GM12878 (cell line): ENCODE results near the gene CLEC16A. TPM values are rescaled to one million over a fixed set of nuclear protein-coding genes. Genes with fewer than 3 reads are reported as not detected.

Experiments used
- ATAC-seq: fragments of 200-7000 bp; cut with Tn5 transposase; 3 replicates; pipeline ENCODE4 v1.9.1; 2020; ENCODE audit warnings: mild to moderate bottlenecking, moderate library complexity
- BruUV-seq: library from RNA; stranded (reverse); fragments of 400-500 nt; replicated peaks from 2 replicates; lab custom pipeline; 2021; lab: Mats Ljungman, UMichigan
- CTCF ChIA-PET: fragments of 300-600 bp; sonication (Branson Sonifier 250); formaldehyde crosslinking; extraction: SDS; loops from one replicate; lab custom pipeline; 2021; ENCODE audit warnings: inconsistent platforms; lab: Yijun Ruan, JAX
- POLR2A ChIA-PET: fragments of 350-600 bp; formaldehyde crosslinking; extraction: SDS; loops from one replicate; lab custom pipeline; 2021; ENCODE audit warnings: inconsistent platforms; lab: Charles Lee
- RAD21 ChIA-PET: fragments of 300-600 bp; sonication (Branson Sonifier 250); formaldehyde crosslinking; loops from one replicate; lab custom pipeline; 2023; ENCODE audit warnings: antibody characterized with exemption; ENCODE audit not compliant: unreplicated experiment; lab: Charles Lee
- SMC1A ChIA-PET: fragments of 300-600 bp; sonication (Branson Sonifier 250); formaldehyde crosslinking; loops from one replicate; lab custom pipeline; 2023; ENCODE audit not compliant: unreplicated experiment, uncharacterized antibody; lab: Charles Lee
- DNase-seq: peaks from one replicate; pipeline ENCODE4 v3.0.0-alpha.2; 2011; ENCODE audit warnings: low read depth, low spot score
- FAIRE-seq: peaks from 3 replicates; lab custom pipeline; 2011; peaks lifted over from hg19 to GRCh38; lab: Jason Lieb, UNC
- H2AFZ ChIP-seq: 2 replicates; pipeline ENCODE4 v1.6.0; 2011; ENCODE audit warnings: low read depth, low read length, control low read depth; ENCODE audit not compliant: control insufficient read depth
- H3K27ac ChIP-seq: 2 replicates; pipeline ENCODE4 v1.5.1; 2011; ENCODE audit warnings: control low read depth; ENCODE audit not compliant: control insufficient read depth, insufficient read depth
- H3K27me3 ChIP-seq, 2 experiments: replicated peaks in 1 of 2; 2 replicates each; pipeline versions ENCODE4 v1.6.0 to v1.6.1; 2011; ENCODE audit warnings: low read length in 1 of 2; ENCODE audit not compliant: control insufficient read depth in 2 of 2, insufficient read depth in 2 of 2
- H3K36me3 ChIP-seq, 2 experiments: 2 replicates each; pipeline ENCODE4 v1.5.1; 2011; ENCODE audit warnings: low read length in 1 of 2; ENCODE audit not compliant: control insufficient read depth in 2 of 2, insufficient read depth in 2 of 2
- H3K4me1 ChIP-seq: 2 replicates; pipeline ENCODE4 v1.6.1; 2011; ENCODE audit warnings: mild to moderate bottlenecking, low read length, moderate library complexity, mixed read lengths; ENCODE audit not compliant: control insufficient read depth, insufficient read depth
- H3K4me2 ChIP-seq: 2 replicates; pipeline ENCODE4 v1.6.0; 2011; ENCODE audit warnings: control low read depth; ENCODE audit not compliant: control insufficient read depth, insufficient read depth
- H3K4me3 ChIP-seq: fragments of 200-600 bp; sonication (generic); 2 replicates; pipeline ENCODE4 v1.5.1; 2016
- H3K79me2 ChIP-seq: 2 replicates; pipeline ENCODE4 v1.6.0; 2011; ENCODE audit warnings: low read length; ENCODE audit not compliant: control insufficient read depth, insufficient read depth
- H3K9ac ChIP-seq: 2 replicates; pipeline ENCODE4 v1.8.0; 2011; ENCODE audit warnings: low read length, control low read depth, mixed read lengths; ENCODE audit not compliant: control insufficient read depth, insufficient read depth
- H3K9me3 ChIP-seq: replicated peaks from 3 replicates; pipeline ENCODE4 v1.5.1; 2011; ENCODE audit warnings: mild to moderate bottlenecking, low read length; ENCODE audit not compliant: control insufficient read depth, insufficient read depth
- H4K20me1 ChIP-seq: 2 replicates; pipeline ENCODE4 v1.6.0; 2011; ENCODE audit not compliant: control insufficient read depth, insufficient read depth
- ELK1 ChIP-seq: IDR thresholded peaks from 2 replicates; pipeline ENCODE4 v1.6.1; 2012; ENCODE audit warnings: low read depth, low read length, improper control_type of control experiment
- HDGF ChIP-seq: fragments of 450-650 bp; IDR thresholded peaks from 2 replicates; pipeline ENCODE4 v1.6.1; 2016; ENCODE audit warnings: antibody characterized with exemption
- IKZF2 ChIP-seq, 2 experiments: fragments of 450-650 bp; IDR thresholded peaks; 2 replicates each; pipeline ENCODE4 v1.6.1; 2017; ENCODE audit warnings: mild to moderate bottlenecking in 2 of 2, moderate library complexity in 2 of 2
- MTA2 ChIP-seq: fragments of 450-650 bp; IDR thresholded peaks from 2 replicates; pipeline ENCODE4 v1.6.1; 2016; ENCODE audit warnings: low read depth, mild to moderate bottlenecking, moderate library complexity
- NR2C1 ChIP-seq: fragments of 450-650 bp; IDR thresholded peaks from 2 replicates; pipeline ENCODE4 v1.6.1; 2017; ENCODE audit warnings: antibody characterized with exemption, mild to moderate bottlenecking, moderate library complexity
- RAD21 ChIP-seq: IDR thresholded peaks from 2 replicates; pipeline ENCODE4 v1.6.1; 2011; ENCODE audit warnings: mild to moderate bottlenecking, low read depth, low read length, moderate library complexity; ENCODE audit not compliant: insufficient read depth
- RELB ChIP-seq: fragments of 450-650 bp; IDR thresholded peaks from 2 replicates; pipeline ENCODE4 v1.6.1; 2017; ENCODE audit warnings: low read depth, mild to moderate bottlenecking, moderate library complexity
- SMARCA5 ChIP-seq: fragments of 450-650 bp; IDR thresholded peaks from 2 replicates; pipeline ENCODE4 v1.6.1; 2017; ENCODE audit warnings: mild to moderate bottlenecking
- SMC3 ChIP-seq: IDR thresholded peaks from 2 replicates; pipeline ENCODE4 v1.6.1; 2011; ENCODE audit warnings: low read length, improper control_type of control experiment, borderline replicate concordance
- ZNF207 ChIP-seq: fragments of 450-650 bp; IDR thresholded peaks from 2 replicates; pipeline ENCODE4 v1.6.1; 2014; ENCODE audit warnings: antibody characterized with exemption, mild to moderate bottlenecking, borderline replicate concordance
- ZNF687 ChIP-seq: fragments of 450-650 bp; IDR thresholded peaks from 2 replicates; pipeline ENCODE4 v1.6.1; 2017; ENCODE audit warnings: mild to moderate bottlenecking, moderate library complexity
- WGBS: methylation state at CpG from one replicate; pipeline ENCODE4 v1.1.6; 2016; ENCODE audit warnings: low lambda C conversion rate; ENCODE audit not compliant: insufficient replicate concordance, insufficient coverage; ENCODE audit errors: missing lambda C conversion rate; 5-methylcytosine and 5-hydroxymethylcytosine counted together
- in situ Hi-C: fragments of 300-500 bp; cut with MboI; formaldehyde crosslinking; loops from 9 replicates; pipeline ENCODE4 v1.14.3; 2018; ENCODE audit warnings: mixed read lengths
- intact Hi-C: fragments of 100-400 bp; cut with micrococcal nuclease; formaldehyde crosslinking; loops from one replicate; pipeline ENCODE4 v1.14.2; 2022; ENCODE audit not compliant: unreplicated experiment
- polyA plus RNA-seq, 11 experiments: library from polyadenylated mRNA; depleted of rRNA in 4 of 11; unstranded in 6 of 11; stranded (reverse) in 5 of 11; fragments of >200 nt; fragmentation: Nextera tagmentation in 4 of 11; fragmentation: Illumina TruSeq in 1 of 11; extraction: Ambion mirVana in 4 of 11; extraction: Trizol in 1 of 11; gene quantifications; 1 replicate in 1 of 11; 2 replicates in 10 of 11; pipeline versions ENCODE4 v1.2.1 to v1.2.3, GENCODE V29; 2011 to 2016; ENCODE audit warnings: inconsistent platforms in 2 of 11, missing spikeins in 2 of 11, low read depth in 1 of 11
- total RNA-seq, 4 experiments: library from RNA; depleted of rRNA in 3 of 4; stranded (reverse); fragments of >200 nt in 3 of 4; fragmentation: Illumina TruSeq in 1 of 4; extraction: Trizol in 1 of 4; gene quantifications; 2 replicates each; pipeline versions ENCODE4 v1.2.1 to v1.2.3, GENCODE V29; 2013 to 2021

Gene CLEC16A
- total and polyA plus RNA-seq, 10 of the 15 experiments (the other 5 are each of a cell fraction or from before 2014, with no cell fraction given) = 1.5 to 28.8 (median 19.2) TPM

DNA sequence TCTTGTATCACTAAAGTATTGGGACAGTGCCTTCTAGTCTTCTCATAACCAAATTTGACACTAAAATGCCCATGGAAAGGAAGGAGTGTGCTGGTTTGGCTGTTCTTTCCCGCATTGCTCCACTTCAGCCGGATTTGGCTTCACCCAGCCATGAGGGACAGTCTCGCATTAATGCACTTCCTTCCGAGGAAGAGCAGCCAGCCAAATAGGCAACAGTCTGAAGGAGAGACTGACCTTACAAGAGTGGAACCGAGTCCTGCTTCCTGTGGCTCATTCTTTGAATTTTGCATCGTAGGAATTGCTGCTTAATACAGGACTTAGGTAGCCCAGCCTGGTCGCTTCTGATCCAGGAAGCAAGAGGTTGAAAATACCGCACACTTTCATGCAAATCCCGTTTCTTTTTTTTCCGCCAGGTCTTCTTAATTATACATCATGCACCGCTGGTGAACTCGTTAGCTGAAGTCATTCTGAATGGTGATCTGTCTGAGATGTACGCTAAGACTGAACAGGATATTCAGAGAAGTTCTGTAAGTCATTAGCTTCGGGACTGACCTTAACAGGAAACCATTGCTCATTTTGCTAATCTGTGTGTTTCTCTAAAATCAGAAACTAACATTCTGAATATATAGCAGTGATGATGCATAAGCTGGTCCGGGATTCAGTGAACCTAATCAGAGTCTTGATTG, 38.2 kb downstream of the CLEC16A start (continued):
- 0 out of 2 replicates have a peak, but pooled peaks have one; percentile 6 for TF ChIP-seq ZNF687
- TF ChIP-seq MTA2 = peak; percentile 24; the same call in 1 of the 2 replicates
- TF ChIP-seq, all 136 proteins: peak for 10

GRCh38 chr16:10983159-10983558, 38.8 kb downstream of the CLEC16A start:
- no peak overlapping the region; the same call in 1 of the 2 replicates for H2AFZ ChIP-seq
- DNase-seq = no peak
- no peaks in the 10 kb centered on the region for H3K9me3 ChIP-seq
- WGBS = 19% methylated on average over 8 of the region's 8 CpGs
- H3K4me3 ChIP-seq = 0 out of 2 replicates have a peak overlapping the region, but pooled peaks have one; percentile 27
- intact Hi-C loops (loop anchor here (5.0 kb wide), 2 partner anchors 94 to 274 kb away; partner anchors contain the start of gene SOCS1), in situ Hi-C loops (no loop called here)
- peak; percentile 42 for ATAC-seq
- BruUV-seq = no TSS peak
- H3K9ac ChIP-seq = no peak overlapping the region
- peaks cover 9 to 12% of the 10 kb centered on the region in 2 experiments; a peak in 3 of 4 replicates for H3K36me3 ChIP-seq
- H3K27me3 ChIP-seq = no peaks in the 10 kb centered on the region
- no peaks in the 10 kb centered on the region for H4K20me1 ChIP-seq
- peak overlapping the region; percentile 55; the same call in 1 of the 2 replicates for H3K27ac ChIP-seq
- ChIA-PET RAD21 (interaction anchor here (0.7 to 4.6 kb wide), 24 partner anchors 8 to 424 kb away, joined by 3 to 47 read pairs (median 4); partner anchors contain the start of gene SOCS1), SMC1A (interaction anchor here (0.6 to 3.3 kb wide), 32 partner anchors 10 to 837 kb away, joined by 3 to 48 read pairs (median 4); partner anchors contain the start of gene SOCS1), POLR2A (interaction anchor here (1.0 to 2.8 kb wide), 11 partner anchors 11 to 387 kb away, joined by 3 to 15 read pairs (median 4); partner anchors contain the start of gene SOCS1), CTCF (interaction anchor here (0.6 to 4.7 kb wide), 31 partner anchors 10 to 425 kb away, joined by 3 to 61 read pairs (median 6); partner anchors contain the start of gene SOCS1)
- peaks cover 30% of the 10 kb centered on the region for H3K4me1 ChIP-seq
- no peaks in the 10 kb centered on the region for H3K79me2 ChIP-seq
- FAIRE-seq = no peak
- H3K4me2 ChIP-seq = peak overlapping the region; percentile 28; the same call in 1 of the 2 replicates
- no peak for TF ChIP-seq RELB
- TF ChIP-seq IKZF2 (IDR thresholded peaks at IDR 0.05) = 0 out of 4 replicates have a peak, but pooled peaks of 1 of the 2 experiments have one; percentile 4
- TF ChIP-seq HDGF = no peak
- TF ChIP-seq SMARCA5 = no peak
- TF ChIP-seq ZNF207 = no peak
- TF ChIP-seq SMC3 = 0 out of 2 replicates have a peak, but pooled peaks have one; percentile 8
- no peak for TF ChIP-seq ELK1
- TF ChIP-seq RAD21 = 0 out of 2 replicates have a peak, but pooled peaks have one; percentile 24
- no peak for TF ChIP-seq NR2C1
